G401.6 (cell line): Measurements from ENCODE around the gene PITPNM3.

Experiments used
- FAIRE-seq: peaks from 2 replicates; lab custom pipeline; 2012; peaks lifted over from hg19 to GRCh38; lab: Jason Lieb, UNC

Gene PITPNM3

GRCh38 chr17:6461246-6461645, 95.1 kb downstream of the PITPNM3 start:
- FAIRE-seq: no peak

GRCh38 chr17:6460531-6461161, 95.7 kb downstream of the PITPNM3 start:
- no peak for FAIRE-seq

GRCh38 chr17:6458460-6458950, 97.8 kb downstream of the PITPNM3 start:
- FAIRE-seq: no peak

DNA sequence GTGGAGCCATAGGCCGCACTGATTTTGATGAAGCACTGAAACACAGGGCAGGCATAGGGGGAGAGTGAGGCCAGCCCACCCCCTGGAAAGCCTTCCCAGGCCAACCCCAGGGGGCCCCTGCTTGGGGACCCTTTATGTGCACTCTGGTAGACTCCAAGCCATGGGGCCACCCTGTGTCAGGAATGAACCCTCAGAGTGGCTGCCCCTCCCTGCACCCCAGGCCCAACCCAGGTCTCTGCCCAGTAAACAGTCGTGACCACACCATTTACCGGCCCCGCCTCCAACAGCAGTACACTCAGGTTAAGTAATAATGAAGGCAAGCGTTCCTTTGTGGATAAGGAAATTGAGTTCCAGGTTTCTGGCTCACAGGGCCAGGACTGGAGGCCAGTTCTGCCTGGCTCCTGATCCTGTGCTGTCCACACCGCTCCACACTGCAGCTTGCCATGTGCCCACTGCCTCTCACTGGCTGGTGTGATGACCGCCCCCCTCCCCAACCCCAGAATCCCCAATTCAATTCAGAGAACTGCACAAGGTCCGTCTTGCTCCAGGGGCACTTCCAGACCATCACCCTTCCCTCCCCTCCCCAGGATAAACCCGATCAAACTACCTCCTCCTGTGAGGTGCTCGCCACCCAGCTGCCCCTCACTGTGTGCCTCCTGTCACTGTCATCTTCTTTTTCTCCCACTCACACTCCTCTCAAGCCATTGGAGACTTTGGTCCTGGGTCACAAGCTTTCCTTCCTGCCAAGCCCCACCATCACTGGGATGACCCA, 98.5 kb downstream of the PITPNM3 start:
- FAIRE-seq: no peak

DNA sequence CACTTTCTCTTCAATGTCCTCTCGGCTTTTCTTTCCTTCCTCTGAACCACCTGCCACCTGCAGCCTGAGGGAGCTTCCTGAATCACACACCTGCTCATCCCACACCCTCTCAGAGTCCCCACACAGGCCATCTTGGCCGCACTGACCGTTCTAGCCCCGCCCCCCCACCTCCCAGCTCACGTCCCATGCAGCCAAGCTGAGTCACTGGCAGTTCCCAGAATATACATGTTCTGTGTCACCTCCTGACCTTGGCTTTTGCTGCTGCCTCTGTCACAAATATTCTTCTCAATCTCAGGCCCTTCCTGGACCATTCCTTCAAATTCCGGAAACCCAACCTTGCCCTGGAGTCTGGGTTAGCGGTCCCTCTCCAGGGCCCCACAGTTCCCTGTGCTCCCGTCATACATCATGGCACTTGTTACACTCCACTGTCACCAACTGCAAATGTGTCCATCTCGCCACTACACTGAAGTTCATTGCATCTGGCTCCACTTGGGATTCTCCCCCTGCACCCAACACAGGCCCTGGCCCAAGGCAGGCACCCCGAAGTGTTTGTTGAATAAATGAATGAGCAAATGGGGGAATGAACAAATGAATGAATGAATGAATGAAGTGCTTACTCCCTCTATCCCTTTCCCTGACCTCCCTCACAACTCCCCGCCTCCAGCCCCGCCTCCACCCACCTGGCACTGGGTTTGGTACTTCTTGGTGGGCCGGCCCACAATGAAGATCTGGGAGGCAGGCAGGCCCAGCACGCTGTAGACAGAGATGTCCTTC, 99.3 kb downstream of the PITPNM3 start:
- no peak for FAIRE-seq

DNA sequence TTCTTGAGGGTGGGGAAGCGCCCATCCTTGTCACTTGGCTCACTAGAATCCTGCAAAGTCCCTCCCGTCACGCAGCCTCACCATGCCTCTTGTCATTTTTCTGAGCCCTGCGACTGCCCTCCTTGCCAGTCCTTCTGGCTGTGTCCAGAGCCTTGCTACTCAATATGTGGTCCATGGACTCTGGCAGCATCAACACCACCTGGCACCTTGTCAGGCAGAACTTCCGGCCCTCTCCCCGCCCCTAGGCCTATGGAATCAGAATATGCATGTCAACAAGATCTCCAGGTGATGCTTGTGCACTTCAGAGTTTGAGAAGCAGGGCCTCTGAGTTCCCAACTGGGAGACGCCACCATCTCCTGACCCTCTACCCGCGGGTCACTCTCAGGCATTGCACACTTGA, 100.0 kb downstream of the PITPNM3 start:
- no peak for FAIRE-seq

DNA sequence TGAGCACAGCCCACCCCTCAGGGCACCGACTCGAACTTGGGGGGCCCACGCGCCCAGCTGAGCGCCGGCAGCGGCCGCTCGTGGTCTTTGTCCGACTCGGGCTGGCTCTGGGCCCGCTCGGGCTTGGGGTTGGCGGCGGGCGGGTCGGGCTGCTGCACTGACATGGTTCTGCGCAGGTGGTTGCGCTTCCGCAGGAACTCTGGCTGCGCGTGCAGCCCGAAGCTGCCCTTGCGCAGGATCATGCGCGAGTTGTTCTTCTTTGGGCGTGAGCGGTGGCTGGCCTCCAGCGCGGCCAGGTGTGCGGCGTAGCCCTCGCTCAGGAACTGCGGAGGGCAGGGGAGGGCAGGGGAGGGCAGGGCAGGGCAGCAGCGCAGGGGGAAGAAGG, 101.0 kb downstream of the PITPNM3 start:
- FAIRE-seq: no peak

GRCh38 chr17:6454495-6455320, 101.6 kb downstream of the PITPNM3 start:
- no peak for FAIRE-seq

DNA sequence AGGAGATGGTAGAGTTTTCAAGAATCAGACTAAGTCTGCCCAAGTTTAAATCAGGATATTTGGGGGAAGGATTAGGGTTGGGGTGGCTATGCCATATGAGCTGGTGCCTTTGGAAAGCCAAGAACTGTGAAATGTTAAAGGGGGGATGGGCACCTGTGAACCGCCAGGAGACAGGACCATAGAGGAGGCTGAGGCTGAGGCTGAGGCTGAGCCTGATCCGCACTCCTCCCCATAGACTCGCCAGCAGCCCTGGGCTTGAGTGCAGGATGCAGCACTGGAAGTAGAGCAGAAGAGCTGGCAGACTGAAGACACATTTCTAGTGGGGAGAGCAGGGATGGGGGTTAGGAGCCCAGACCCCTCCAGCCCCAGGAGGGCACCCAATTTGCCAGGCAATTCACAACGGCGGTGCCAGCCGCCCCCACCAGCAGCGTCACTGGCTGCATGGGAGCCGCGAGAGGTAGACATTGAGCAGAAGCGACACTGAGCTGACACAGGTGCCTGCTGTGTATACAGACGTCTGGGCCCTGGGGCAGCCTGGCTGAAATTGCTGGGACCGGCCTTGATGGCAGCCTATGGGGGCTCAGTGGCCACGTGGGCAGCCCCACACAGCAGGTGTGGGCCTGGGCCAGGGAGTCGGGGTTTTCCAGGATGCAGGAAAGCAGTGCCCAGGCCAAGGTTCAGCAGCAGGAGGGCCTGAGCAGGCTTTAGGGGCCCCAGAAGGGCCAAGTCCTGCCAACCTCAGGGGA, 102.9 kb downstream of the PITPNM3 start:
- no peak for FAIRE-seq

GRCh38 chr17:6452471-6453266, 103.7 kb downstream of the PITPNM3 start:
- FAIRE-seq: no peak

DNA sequence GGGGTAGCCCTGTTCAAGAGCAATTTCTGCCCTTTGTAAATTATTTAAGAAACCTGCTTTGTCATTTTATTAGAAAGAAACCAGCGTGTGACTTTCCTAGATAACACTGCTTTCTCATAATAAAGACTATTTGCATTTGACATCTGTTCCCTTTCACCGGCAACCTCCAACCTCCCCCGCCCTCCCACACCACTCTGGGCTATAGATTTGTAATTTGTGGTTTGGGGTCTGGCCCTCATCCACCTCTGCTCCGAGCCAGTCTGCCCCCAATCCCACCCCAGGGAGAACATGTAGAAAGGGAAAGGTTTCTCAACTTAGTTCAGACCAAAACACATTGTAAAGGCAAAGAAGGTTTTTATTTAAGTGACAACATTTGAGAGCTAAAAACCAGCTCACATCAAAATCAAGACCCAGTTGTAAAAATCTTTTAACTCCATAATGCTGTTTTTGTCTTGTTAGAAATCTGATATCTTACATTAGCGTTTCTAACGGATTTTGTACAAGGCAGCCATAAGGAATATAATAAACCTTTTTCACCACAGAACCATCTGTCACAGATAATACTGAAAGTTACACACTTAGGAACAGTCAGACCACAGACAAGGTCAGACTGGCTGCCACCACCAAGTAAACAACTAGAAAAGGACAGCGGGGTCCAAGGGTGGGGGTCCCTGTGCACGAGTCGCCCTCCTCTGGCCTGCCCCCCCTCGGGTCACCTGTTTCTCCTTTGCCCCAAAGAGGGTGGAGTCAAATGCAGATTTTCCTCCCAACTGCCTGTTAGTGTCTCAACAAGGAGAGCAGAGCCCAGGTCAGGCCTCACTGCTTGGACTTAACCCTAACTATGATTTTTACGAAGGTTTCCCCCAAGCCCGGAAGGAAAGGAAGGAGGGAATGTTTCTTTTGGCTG, 105.2 kb downstream of the PITPNM3 start:
- FAIRE-seq: no peak

GRCh38 chr17:6449307-6449706, 107.0 kb downstream of the PITPNM3 start:
- no peak for FAIRE-seq

DNA sequence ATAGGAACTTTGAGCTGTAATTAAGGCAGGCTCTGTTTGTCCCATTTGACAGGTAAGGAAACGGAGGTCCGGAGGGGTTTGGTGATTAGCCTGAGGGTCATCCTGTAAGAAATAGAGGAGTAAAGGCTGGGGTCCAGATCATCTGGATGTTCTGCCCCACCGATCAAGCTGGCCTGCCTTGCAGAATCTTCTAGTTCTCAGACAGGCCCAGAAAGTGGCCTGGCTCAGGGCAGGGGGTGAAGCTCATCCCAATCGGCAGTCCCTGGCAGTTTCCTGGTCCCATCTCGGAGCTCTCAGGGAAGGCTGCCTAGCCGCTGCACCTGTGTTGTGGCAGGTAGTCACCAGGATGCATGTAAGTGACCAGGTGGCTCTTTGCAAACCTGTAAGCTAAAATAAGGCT, 107.9 kb downstream of the PITPNM3 start:
- FAIRE-seq: no peak

DNA sequence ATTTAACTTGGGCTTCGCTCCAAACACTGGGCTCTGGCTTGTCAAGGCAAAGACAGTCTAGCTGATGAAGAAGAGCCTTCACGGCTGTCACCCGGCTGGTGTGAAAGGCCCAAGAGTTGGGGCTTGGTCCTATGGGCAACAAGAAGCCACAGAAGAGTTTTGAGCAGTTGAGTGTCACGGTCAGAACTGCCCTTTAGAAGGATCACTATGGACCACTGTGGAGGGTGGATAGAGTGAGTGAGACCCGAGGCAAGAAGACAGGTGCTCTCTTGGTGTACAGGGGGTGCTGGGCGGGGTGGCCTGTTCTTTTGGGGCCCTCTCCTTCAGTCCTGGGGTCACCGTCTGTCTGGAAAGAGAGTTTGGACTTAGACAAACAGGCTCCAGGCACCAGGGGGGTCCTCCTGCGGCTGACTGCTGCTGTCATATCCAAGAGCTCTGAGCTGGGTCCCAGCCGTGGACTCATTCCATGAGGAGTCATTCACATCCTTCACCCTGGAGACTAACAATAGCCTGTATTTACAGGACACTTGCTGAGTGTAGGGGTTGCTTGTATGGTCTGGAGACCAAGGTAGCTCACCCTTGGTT, 109.7 kb downstream of the PITPNM3 start:
- FAIRE-seq: no peak

DNA sequence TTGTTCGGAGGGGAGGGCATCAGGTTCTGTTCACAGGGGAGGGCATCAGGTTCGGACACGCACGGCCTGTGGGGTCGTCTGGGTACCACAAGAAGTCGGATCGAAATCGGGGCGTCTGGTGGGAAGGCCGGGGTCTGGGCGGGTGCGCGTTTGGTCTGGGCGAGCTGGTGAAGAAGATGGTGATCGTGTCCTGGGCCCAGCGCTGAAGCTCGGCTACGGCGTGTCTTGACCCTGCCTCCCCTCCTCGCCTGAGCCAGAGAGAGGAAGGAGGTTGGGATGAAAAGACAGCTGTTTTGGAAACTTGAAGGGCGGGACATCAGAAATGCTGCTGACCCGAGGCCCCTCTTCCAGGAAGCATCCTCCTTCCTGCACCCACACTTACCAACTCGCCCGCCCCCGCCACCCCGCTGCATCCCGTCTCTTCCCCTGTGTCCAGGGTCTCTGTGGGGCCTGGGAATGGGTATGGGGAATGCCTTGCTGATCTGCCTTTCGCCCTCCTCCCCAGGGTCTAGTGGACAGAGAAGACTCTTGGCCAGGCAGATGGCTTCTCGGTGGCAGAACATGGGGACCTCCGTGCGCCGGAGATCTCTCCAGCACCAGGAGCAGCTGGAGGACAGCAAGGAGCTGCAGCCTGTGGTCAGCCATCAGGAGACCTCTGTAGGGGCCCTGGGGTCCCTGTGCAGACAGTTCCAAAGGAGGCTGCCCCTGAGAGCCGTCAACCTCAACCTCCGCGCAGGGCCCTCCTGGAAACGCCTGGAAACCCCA, 111.6 kb downstream of the PITPNM3 start:
- FAIRE-seq: no peak

GRCh38 chr17:6443692-6444570, 112.4 kb downstream of the PITPNM3 start, which contains the start of gene PIMREG:
TSS of gene PIMREG (plus strand) at chr17:6444455. CDS start at chr17:6445111, 656 bp downstream.
- FAIRE-seq: peak; percentile 91

DNA sequence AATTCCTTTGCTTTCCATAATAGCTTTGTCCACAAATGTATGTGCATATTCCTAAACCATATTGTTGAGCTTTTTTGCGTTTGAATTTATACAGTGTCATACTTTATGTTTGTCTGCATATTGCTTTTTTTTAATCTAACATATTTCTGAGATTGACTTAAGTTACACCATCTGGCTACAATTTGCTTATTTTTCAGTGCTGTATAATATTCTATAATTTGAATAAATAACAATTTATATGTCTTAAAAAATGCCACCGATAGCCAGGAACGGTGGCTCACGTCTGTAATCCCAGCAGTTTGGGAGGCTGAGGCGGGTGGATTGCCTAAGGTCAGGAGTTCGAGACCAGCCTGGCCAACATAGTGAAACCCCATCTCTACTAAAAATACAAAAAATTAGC, 113.6 kb downstream of the PITPNM3 start:
- FAIRE-seq: no peak
